ENCODE results near the gene STON2.
"Not testable (repeated sequence)": the region's sequence is repeated elsewhere in the genome, so short reads cannot be mapped to it uniquely, and the experiment has no call there.

STON2 gene

GRCh38 chr14:81243499-81243898 is 156.6 kb downstream of the STON2 start:
- TF ChIP-seq CTCF (IDR thresholded peaks at IDR 0.05; ENCODE audit: insufficient read depth, missing control alignments), result no peak
- FAIRE-seq (no peak), DNase-seq (ENCODE audit: insufficient read length, low spot score) (no peak)

GRCh38 chr14:81236849-81237248 is 163.3 kb downstream of the STON2 start:
- FAIRE-seq; DNase-seq (ENCODE audit: insufficient read length, low spot score): not testable (repeated sequence)

- no peak for DNase-seq (ENCODE audit: insufficient read length, low spot score)
- TF ChIP-seq CTCF (IDR thresholded peaks at IDR 0.05; ENCODE audit: insufficient read depth, missing control alignments), result no peak
- FAIRE-seq, result no peak
Measured at GRCh38 chr14:81236138-81236537, 164.0 kb downstream of the STON2 start.

- FAIRE-seq (no peak), DNase-seq (ENCODE audit: insufficient read length, low spot score) (no peak)
- TF ChIP-seq CTCF (IDR thresholded peaks at IDR 0.05; ENCODE audit: insufficient read depth, missing control alignments), result no peak
Measured at GRCh38 chr14:81235096-81235495, 165.0 kb downstream of the STON2 start.

- DNase-seq (ENCODE audit: insufficient read length, low spot score) (no peak), FAIRE-seq (no peak)
- TF ChIP-seq CTCF (IDR thresholded peaks at IDR 0.05; ENCODE audit: insufficient read depth, missing control alignments), result no peak
Measured at GRCh38 chr14:81234278-81234677, 165.8 kb downstream of the STON2 start.

GRCh38 chr14:81233615-81234014 is 166.5 kb downstream of the STON2 start:
- FAIRE-seq (no peak), DNase-seq (ENCODE audit: insufficient read length, low spot score) (no peak)
- TF ChIP-seq CTCF (IDR thresholded peaks at IDR 0.05; ENCODE audit: insufficient read depth, missing control alignments), result no peak

- no peak for TF ChIP-seq CTCF (IDR thresholded peaks at IDR 0.05; ENCODE audit: insufficient read depth, missing control alignments)
- no peak for FAIRE-seq
- DNase-seq (ENCODE audit: insufficient read length, low spot score), result no peak
Measured at GRCh38 chr14:81231540-81231939, 168.6 kb downstream of the STON2 start.

- TF ChIP-seq CTCF (IDR thresholded peaks at IDR 0.05; ENCODE audit: insufficient read depth, missing control alignments), result no peak
- no peak for FAIRE-seq
- no peak for DNase-seq (ENCODE audit: insufficient read length, low spot score)
Measured at GRCh38 chr14:81224222-81224621, 175.9 kb downstream of the STON2 start.

- FAIRE-seq; DNase-seq (ENCODE audit: insufficient read length, low spot score): not testable (repeated sequence)
Measured at GRCh38 chr14:81223788-81224187, 176.3 kb downstream of the STON2 start.

Data from D721Med (cell line).